Spleen (tissue), 11 donors: Measurements from ENCODE around the gene MATN1. TPM values are rescaled to one million over a fixed set of nuclear protein-coding genes. Genes with fewer than 3 reads are reported as not detected.
"Not testable (repeated sequence)": the region's sequence is repeated elsewhere in the genome, so short reads cannot be mapped to it uniquely, and the experiment has no call there.

Experiments
- DNase-seq: peaks from one replicate; pipeline ENCODE4 v3.0.0-alpha.2; 2020
- H3K27ac ChIP-seq, 8 donors: fragments of 200-600 bp; sonication (generic) in 7 of 8; 1 replicate in 4 of 8; 2 replicates in 4 of 8; pipeline versions ENCODE4 v1.5.0 to v1.8.0; 2016 to 2021; ENCODE audit warnings: inconsistent platforms in 4 of 8, mild to moderate bottlenecking in 4 of 8, moderate library complexity in 1 of 8
- H3K27me3 ChIP-seq, 7 donors: fragments of 200-600 bp; sonication (generic) in 6 of 7; replicated peaks in 1 of 7; 1 replicate in 4 of 7; 2 replicates in 3 of 7; pipeline versions ENCODE4 v1.5.0 to v1.8.0; 2016 to 2021; ENCODE audit warnings: inconsistent platforms in 3 of 7, mild to moderate bottlenecking in 1 of 7
- H3K36me3 ChIP-seq, 6 donors: fragments of 200-600 bp; sonication (generic) in 5 of 6; 1 replicate in 4 of 6; 2 replicates in 2 of 6; pipeline versions ENCODE4 v1.5.0 to v1.8.0; 2016 to 2021; ENCODE audit warnings: inconsistent platforms in 2 of 6
- H3K4me1 ChIP-seq, 6 donors: fragments of 200-600 bp; sonication (generic) in 5 of 6; 1 replicate in 3 of 6; 2 replicates in 3 of 6; pipeline versions ENCODE4 v1.5.0 to v1.8.0; 2016 to 2021; ENCODE audit warnings: inconsistent platforms in 3 of 6
- H3K4me3 ChIP-seq, 8 donors: fragments of 200-600 bp; sonication (generic) in 7 of 8; 1 replicate in 4 of 8; 2 replicates in 4 of 8; pipeline versions ENCODE4 v1.5.0 to v1.8.0; 2016 to 2021; ENCODE audit warnings: inconsistent platforms in 4 of 8, mild to moderate bottlenecking in 4 of 8, moderate library complexity in 2 of 8
- H3K9me3 ChIP-seq, 8 donors: fragments of 200-600 bp; sonication (generic) in 7 of 8; 1 replicate in 4 of 8; 2 replicates in 4 of 8; pipeline versions ENCODE4 v1.5.0 to v1.8.0; 2016 to 2021; ENCODE audit warnings: inconsistent platforms in 4 of 8
- POLR2A ChIP-seq, 3 donors: fragments of 450-650 bp; IDR thresholded peaks; one replicate each; pipeline ENCODE4 v1.5.1; 2017; ENCODE audit warnings: antibody characterized with exemption in 3 of 3, mild to moderate bottlenecking in 1 of 3
- POLR2AphosphoS5 ChIP-seq, 3 donors: sonication (generic); formaldehyde crosslinking; IDR thresholded peaks; one replicate each; pipeline ENCODE4 v1.5.1; 2017; ENCODE audit warnings: antibody characterized with exemption in 3 of 3
- whole genome bisulfite sequencing, 5 donors: extraction: QIAGEN DNeasy Blood & Tissue Kit in 3 of 5; methylation state at CpG; one replicate each; pipeline versions ENCODE4 v1.1.5 to v1.1.7; 2013 to 2018; 5-methylcytosine and 5-hydroxymethylcytosine counted together
- intact Hi-C: fragments of 100-400 bp; cut with DNase I; formaldehyde crosslinking; loops from one replicate; pipeline ENCODE4 v1.15.0; 2023; ENCODE audit warnings: low total_unique reads
- polyA plus RNA-seq, 3 donors: library from polyadenylated mRNA; stranded (reverse); fragments of 200-250 nt; gene quantifications; one replicate each; pipeline ENCODE4 v1.2.1, GENCODE V29; 2013
- total RNA-seq, 7 donors: library from RNA; depleted of rRNA in 3 of 7; stranded (reverse); fragments of >200 nt in 3 of 7; fragmentation: NEBNext Ultra II Directional in 4 of 7; extraction: Animal tissue kit (Norgen Biotek cat#: 25700) in 4 of 7; gene quantifications; one replicate each; pipeline versions ENCODE4 v1.1.0 to v1.2.1, GENCODE V29; 2016 to 2021
- TF ChIP-seq, protein P1 (sequence below), 11 experiments: fragments of 200-600 bp in 7 of 11; fragments of 450-650 bp in 4 of 11; sonication (generic) in 4 of 11; IDR thresholded peaks in 8 of 11; conservative IDR thresholded peaks in 3 of 11; 1 replicate in 7 of 11; 2 replicates in 4 of 11; pipeline versions ENCODE4 v1.4.0 to v1.8.0; 2016 to 2021; ENCODE audit warnings: antibody characterized with exemption in 11 of 11, inconsistent platforms in 4 of 11, mild to moderate bottlenecking in 1 of 11
- donor health status: healthy with polysubstance abuse.
- donor health status: DM: no; HTN: no; CAD: no; lungs with moderate emphysema.
- donor health status: DM: no; HTN: no; CAD: no.
- donor health status: Bipolar disorder and iron deficiency.
- donor health status: healthy.
- donor health status: DM: no; HTN: no; CAD: no.
- donor health status: DM: yes; HTN: yes; CAD: no.

Gene MATN1
- total and polyA plus RNA-seq, 10 donors = 0.04 to 1.1 (median 0.54) TPM; not detected in 1

DNA sequence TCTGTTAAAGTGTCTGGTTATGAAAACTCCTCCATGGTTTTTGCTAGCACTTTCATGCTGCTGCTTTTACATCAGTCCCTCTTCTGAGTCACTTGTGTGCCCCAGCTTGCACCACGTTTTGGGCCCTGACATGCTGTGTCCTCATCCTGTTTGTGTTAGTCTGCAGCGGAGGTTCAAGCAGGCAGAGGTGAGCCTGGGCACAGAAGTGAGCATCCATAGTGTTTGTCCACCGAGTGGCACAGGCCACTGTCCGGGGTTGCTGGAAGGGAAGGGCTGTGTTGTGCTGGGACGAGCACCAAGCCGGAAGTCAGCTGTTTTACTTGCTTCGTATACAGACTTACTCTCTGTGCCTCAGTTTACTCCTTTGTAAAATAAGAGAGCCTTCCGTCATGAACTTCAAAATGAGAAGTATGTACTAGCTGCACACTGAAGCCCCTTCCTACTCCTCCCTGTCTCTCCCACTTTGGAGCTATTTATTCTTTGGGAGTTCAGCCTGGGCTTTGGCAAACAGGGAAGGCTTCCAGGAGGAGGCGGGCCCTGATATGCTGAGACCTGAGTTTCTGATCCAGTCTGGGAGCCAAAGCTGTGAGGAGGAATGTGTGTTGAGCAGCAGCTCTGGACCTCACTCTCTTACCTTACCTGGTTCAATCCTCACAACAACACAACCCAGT, 44.9 kb upstream of the MATN1 start:
- no peak overlapping the region for H3K4me3 ChIP-seq
- peaks cover 0 to 43% (median 10%) of the 10 kb centered on the region in 6 donors for H3K4me1 ChIP-seq
- 75 to 84% (median 77%) methylated on average over 9 of the region's 9 CpGs for WGBS, 5 donors
- intact Hi-C loops = no loop called here
- DNase-seq = peak; percentile 68
- H3K9me3 ChIP-seq = no peaks in the 10 kb centered on the region
- no peaks in the 10 kb centered on the region for H3K36me3 ChIP-seq
- no peak for TF ChIP-seq POLR2A (IDR thresholded peaks at IDR 0.05)
- TF ChIP-seq, protein P1, sequence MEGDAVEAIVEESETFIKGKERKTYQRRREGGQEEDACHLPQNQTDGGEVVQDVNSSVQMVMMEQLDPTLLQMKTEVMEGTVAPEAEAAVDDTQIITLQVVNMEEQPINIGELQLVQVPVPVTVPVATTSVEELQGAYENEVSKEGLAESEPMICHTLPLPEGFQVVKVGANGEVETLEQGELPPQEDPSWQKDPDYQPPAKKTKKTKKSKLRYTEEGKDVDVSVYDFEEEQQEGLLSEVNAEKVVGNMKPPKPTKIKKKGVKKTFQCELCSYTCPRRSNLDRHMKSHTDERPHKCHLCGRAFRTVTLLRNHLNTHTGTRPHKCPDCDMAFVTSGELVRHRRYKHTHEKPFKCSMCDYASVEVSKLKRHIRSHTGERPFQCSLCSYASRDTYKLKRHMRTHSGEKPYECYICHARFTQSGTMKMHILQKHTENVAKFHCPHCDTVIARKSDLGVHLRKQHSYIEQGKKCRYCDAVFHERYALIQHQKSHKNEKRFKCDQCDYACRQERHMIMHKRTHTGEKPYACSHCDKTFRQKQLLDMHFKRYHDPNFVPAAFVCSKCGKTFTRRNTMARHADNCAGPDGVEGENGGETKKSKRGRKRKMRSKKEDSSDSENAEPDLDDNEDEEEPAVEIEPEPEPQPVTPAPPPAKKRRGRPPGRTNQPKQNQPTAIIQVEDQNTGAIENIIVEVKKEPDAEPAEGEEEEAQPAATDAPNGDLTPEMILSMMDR (IDR thresholded peaks at IDR 0.05 in 8 of 11, conservative IDR thresholded peaks at IDR 0.05 in 3 of 11) = no peak
- no peak for TF ChIP-seq POLR2AphosphoS5 (IDR thresholded peaks at IDR 0.05)
- peak overlapping the region in 2 of 8 donors; percentile 5 to 46 for H3K27ac ChIP-seq
- no peaks in the 10 kb centered on the region for H3K27me3 ChIP-seq

DNA sequence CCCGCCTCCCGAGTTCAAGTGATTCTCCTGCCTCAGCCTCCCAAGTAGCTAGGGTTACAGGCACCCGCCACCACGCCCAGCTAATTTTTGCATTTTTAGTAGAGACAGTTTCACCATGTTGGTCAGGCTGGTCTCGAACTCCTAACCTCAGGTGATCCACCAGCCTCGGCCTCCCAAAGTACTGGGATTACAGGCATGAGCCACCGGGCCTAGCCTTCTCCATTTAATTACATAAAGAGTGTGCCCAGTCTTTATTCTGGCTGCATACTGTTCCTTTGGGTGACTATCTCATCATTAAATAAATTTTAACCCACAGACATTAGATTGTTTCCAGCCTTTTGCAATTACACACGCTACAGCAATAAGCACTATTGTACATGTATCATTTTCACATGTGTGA, 43.6 kb upstream of the MATN1 start:
- H3K27ac ChIP-seq, DNase-seq, H3K36me3 ChIP-seq, H3K4me3 ChIP-seq, H3K9me3 ChIP-seq, H3K27me3 ChIP-seq, intact Hi-C loops: not testable (repeated sequence)
- WGBS, 5 donors = 94 to 98% (median 96%) methylated on average over 8 of the region's 8 CpGs
- H3K4me1 ChIP-seq = peaks cover 7 to 56% (median 23%) of the 10 kb centered on the region in 6 donors

- Histone ChIP-seq H3K9me3 (no peaks in the 10 kb centered on the region), H3K36me3 (no peaks in the 10 kb centered on the region), H3K27me3 (no peaks in the 10 kb centered on the region), H3K4me1 (peaks cover 18 to 59% (median 35%) of the 10 kb centered on the region in 6 donors), H3K4me3 (no peak overlapping the region), H3K27ac (no peak overlapping the region)
- DNase-seq = no peak
- intact Hi-C loops = no loop called here
- no peak for TF ChIP-seq POLR2AphosphoS5 (IDR thresholded peaks at IDR 0.05)
- TF ChIP-seq POLR2A (IDR thresholded peaks at IDR 0.05) = no peak
- TF ChIP-seq, protein P1 (IDR thresholded peaks at IDR 0.05 in 8 of 11, conservative IDR thresholded peaks at IDR 0.05 in 3 of 11) = no peak
- 81 to 85% (median 83%) methylated on average over 13 to 15 of the region's 15 CpGs for WGBS, 5 donors
Observed at GRCh38 chr1:30765556-30766434, 42.4 kb upstream of the MATN1 start.

DNA sequence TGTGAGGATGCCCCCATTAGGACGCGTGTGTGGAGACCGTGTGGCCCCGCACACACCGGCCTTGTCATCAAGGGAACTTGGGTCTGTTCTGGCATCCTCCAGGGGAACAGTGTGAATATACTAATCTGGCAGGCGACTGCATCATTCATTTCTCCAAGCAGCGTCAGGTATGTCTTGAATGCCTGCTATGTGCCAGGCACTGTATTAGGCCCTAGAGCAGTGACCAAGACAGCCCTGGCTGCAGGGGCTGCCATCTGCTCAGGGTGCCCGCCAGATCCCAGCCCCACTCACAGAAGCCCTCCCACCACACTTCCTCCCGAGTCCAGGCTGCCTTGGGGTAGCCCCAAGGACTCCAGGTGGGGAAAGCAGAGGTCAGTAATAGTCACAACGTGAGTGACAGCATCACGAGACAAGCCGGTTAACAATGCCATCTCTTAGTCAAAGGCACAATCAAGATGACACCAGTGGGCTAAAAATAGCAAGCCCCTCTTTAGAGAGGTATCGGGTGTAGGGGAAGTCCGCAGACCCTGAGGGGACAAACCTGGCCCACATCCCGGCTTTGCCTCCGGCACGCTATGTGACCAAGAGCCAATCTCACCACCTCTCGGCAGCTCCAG, 41.7 kb upstream of the MATN1 start:
- no peaks in the 10 kb centered on the region for H3K27me3 ChIP-seq
- H3K9me3 ChIP-seq = no peaks in the 10 kb centered on the region
- no peaks in the 10 kb centered on the region for H3K36me3 ChIP-seq
- 80 to 91% (median 88%) methylated on average over 11 to 18 of the region's 18 CpGs for WGBS, 5 donors
- intact Hi-C loops = no loop called here
- no peak overlapping the region for H3K4me3 ChIP-seq
- no peak overlapping the region for H3K27ac ChIP-seq
- H3K4me1 ChIP-seq = peaks cover 26 to 64% (median 42%) of the 10 kb centered on the region in 6 donors
- no peak for DNase-seq
- TF ChIP-seq, protein P1 (IDR thresholded peaks at IDR 0.05 in 8 of 11, conservative IDR thresholded peaks at IDR 0.05 in 3 of 11) = no peak
- TF ChIP-seq POLR2AphosphoS5 (IDR thresholded peaks at IDR 0.05) (no peak), POLR2A (IDR thresholded peaks at IDR 0.05) (no peak)
